ENCODE data around the gene PHLDA2.

PHLDA2 gene

GRCh38 chr11:2927851-2928604, 1.2 kb downstream of the PHLDA2 start:
- no peak for DNase-seq

- no peak for DNase-seq
Measured at GRCh38 chr11:2927121-2927800, 2.0 kb downstream of the PHLDA2 start.

GRCh38 chr11:2926611-2927051, 2.6 kb downstream of the PHLDA2 start:
- no peak for DNase-seq

- no peak for DNase-seq
Measured at GRCh38 chr11:2924821-2925675, 4.2 kb downstream of the PHLDA2 start.

GRCh38 chr11:2924381-2924780, 4.8 kb downstream of the PHLDA2 start:
- DNase-seq: no peak

GRCh38 chr11:2923446-2924375, 5.5 kb downstream of the PHLDA2 start:
- no peak for DNase-seq

- no peak for DNase-seq
Measured at GRCh38 chr11:2922655-2923054, 6.6 kb downstream of the PHLDA2 start.

GRCh38 chr11:2921742-2922493, 7.3 kb downstream of the PHLDA2 start:
- DNase-seq: no peak

GRCh38 chr11:2921261-2921660, 8.0 kb downstream of the PHLDA2 start:
- DNase-seq: no peak

GRCh38 chr11:2920343-2920742, 8.9 kb downstream of the PHLDA2 start:
- no peak for DNase-seq

GRCh38 chr11:2919837-2920236, 9.4 kb downstream of the PHLDA2 start:
- DNase-seq: no peak

GRCh38 chr11:2919188-2919587, 10.0 kb downstream of the PHLDA2 start:
- DNase-seq: no peak

- DNase-seq: no peak
Measured at GRCh38 chr11:2917842-2918490, 11.3 kb downstream of the PHLDA2 start.

GRCh38 chr11:2916892-2917645, 12.2 kb downstream of the PHLDA2 start:
- DNase-seq: no peak

- DNase-seq: no peak
Measured at GRCh38 chr11:2916114-2916891, 12.9 kb downstream of the PHLDA2 start.

- DNase-seq: no peak
Measured at GRCh38 chr11:2915473-2915872, 13.7 kb downstream of the PHLDA2 start.

- DNase-seq: no peak
Measured at GRCh38 chr11:2914455-2915195, 14.6 kb downstream of the PHLDA2 start.

GRCh38 chr11:2913776-2914175, 15.4 kb downstream of the PHLDA2 start:
- DNase-seq: no peak

GRCh38 chr11:2913019-2913431, 16.2 kb downstream of the PHLDA2 start:
- DNase-seq: no peak
